NOMO-1 (cell line): Measurements from ENCODE around the gene PURA.
A peak's percentile ranks its signal among the peaks of the same experiment; 100 is the strongest.

Experiments used
- DNase-seq, 2 experiments: peaks; one replicate each; lab custom pipeline; 2025; ENCODE audit not compliant: unreplicated experiment in 2 of 2; lab: John Stamatoyannopoulos, UW

Gene PURA

GRCh38 chr5:140109018-140109758 is 4.7 kb upstream of the PURA start:
- no peak for DNase-seq

- DNase-seq, result no peak
Measured at GRCh38 chr5:140109759-140110645, 3.9 kb upstream of the PURA start.

DNA sequence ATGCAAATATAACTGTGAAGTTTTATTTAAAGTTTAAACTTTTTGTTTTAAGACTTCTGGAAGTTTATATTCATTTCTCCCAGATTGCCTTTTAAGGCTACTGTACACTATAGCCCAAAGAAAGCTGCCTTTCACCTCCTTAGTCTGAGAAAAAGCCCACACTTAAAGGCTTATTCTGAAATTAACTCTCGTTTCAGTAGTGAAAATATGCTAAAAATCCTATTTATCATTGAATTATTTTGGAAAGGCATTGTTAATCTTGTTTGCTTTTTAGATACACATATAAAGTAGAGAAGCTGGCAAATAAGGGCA is 3.3 kb upstream of the PURA start:
- no peak for DNase-seq

DNA sequence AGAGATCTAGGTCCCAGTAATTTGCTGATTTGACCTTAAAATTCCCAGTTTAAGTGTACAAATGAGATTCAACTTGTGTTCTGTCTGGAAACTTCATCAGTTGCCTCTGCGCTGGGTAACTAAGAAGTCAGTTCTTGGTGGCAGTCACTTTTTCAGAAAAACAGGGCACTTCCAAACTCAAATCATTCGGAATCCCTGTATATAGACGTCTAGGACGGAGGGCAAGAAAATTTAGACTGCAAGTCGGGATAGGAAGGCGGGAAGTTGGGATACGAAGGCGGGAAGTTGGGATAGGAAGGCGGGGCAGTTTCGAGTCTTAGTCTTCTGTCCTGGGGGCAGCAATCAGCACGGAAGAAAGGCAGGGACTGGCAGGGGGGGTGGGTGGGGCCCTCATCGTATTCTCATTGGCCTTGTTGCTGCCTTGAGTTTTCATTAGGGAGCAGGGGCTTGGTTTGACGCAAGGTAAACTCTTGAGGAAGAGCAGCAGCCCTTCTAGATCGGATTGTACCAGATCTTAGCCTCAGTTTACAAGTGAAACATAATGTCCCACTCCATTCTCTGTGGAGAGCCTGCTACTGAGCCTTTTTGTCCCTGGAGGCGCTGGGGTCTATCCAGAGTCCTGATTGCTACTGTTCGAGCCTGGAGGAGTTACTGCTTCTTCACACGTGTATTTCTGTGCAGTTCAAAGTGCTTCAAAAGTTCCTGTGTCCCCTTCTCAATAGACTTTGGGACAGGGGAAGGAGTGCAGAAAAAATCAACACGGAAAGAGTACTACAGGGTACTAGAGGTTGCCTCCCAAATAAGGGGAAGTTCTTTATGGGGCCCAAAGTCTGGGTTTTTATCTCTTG is 2.7 kb upstream of the PURA start:
- peak; percentile 58 to 65 for DNase-seq

- no peak for DNase-seq
Measured at GRCh38 chr5:140111859-140112551, 1.9 kb upstream of the PURA start.

DNA sequence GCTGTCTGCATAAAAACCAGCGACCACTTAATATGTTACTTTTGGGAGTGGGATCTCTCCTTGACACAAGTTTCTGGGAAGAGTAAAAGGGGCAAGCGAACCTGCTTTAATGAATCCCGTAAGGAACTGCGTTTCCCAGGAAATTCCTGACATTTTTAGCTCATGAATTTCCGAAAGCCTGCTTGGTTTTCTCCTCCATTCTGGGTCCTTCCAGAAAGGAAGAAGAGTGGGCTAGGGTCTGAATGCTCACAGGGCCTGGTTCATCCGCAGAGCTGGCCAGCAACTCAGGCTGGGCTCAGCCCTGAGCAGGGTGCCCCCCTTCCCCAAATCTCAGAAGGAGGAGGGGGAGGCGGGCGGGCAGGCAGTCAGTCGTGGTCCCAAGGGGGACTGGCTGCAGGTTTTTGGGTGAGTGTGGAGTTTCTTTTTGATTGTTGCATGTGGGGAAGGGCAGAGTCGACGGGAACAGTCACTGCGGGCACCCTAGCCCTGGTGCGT is 1.2 kb upstream of the PURA start:
- no peak for DNase-seq

DNA sequence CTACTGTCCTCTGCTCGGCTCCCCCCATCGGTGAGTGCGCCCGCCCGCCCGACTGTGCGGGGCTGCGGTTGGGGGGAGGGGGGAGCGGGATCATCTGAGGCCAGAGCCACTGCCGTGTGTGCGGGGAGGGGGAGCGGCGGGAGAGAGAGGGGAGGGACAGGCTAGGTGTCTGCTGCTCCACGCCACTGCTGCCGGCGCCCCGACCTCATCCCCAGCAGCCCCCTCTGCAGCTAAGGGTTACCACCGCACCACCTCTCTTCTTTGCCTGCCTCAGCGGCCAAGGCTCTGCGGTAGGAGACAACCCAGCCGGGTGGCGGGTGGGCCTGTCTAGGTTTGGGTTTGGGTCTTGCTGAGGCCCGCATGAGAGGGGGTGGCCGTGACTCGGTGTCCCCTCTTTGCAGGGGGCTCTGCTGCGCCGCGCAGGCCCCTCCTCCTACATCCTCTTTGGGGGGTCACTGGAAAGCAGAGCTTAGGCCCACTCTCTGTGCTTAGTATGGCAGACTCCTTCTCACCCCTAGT is 670 bp upstream of the PURA start:
- DNase-seq, result no peak

DNA sequence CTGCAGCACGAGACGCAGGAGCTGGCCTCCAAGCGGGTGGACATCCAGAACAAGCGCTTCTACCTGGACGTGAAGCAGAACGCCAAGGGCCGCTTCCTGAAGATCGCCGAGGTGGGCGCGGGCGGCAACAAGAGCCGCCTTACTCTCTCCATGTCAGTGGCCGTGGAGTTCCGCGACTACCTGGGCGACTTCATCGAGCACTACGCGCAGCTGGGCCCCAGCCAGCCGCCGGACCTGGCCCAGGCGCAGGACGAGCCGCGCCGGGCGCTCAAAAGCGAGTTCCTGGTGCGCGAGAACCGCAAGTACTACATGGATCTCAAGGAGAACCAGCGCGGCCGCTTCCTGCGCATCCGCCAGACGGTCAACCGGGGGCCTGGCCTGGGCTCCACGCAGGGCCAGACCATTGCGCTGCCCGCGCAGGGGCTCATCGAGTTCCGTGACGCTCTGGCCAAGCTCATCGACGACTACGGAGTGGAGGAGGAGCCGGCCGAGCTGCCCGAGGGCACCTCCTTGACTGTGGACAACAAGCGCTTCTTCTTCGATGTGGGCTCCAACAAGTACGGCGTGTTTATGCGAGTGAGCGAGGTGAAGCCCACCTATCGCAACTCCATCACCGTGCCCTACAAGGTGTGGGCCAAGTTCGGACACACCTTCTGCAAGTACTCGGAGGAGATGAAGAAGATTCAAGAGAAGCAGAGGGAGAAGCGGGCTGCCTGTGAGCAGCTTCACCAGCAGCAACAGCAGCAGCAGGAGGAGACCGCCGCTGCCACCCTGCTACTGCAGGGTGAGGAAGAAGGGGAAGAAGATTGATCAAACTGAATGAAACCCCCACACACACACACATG is 654 bp downstream of the PURA start:
- DNase-seq, result peak; percentile 30 to 60

GRCh38 chr5:140115186-140115500 is 1.2 kb downstream of the PURA start:
- DNase-seq, result no peak

DNA sequence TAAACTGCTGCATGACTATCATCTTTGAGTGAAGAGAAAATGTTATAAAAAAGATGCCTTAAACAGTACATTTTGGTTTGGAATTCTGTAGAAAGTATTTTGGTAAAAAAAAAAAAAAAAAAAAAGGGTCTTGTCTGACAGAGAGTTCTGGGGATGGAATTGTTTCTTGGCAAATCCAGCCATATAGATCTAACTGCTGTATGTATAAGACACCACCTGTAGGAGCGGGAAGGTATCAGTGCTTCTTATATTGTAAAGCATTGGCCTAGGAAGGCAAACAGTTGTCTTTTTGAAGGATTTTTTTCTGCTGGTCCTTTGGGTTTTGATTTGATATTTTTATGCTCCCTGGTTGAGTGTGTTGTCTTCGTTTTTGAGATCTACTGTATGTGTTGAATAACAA is 2.8 kb downstream of the PURA start:
- DNase-seq, result no peak

GRCh38 chr5:140117523-140117922 is 3.6 kb downstream of the PURA start:
- no peak for DNase-seq

GRCh38 chr5:140118302-140118936 is 4.5 kb downstream of the PURA start:
- DNase-seq, result no peak

- no peak for DNase-seq
Measured at GRCh38 chr5:140125637-140126036, 11.7 kb downstream of the PURA start, which contains the start of gene IGIP. Gene IGIP (plus strand): TSS chr5:140125937. CDS start chr5:140128477, 2,540 bp downstream.

DNA sequence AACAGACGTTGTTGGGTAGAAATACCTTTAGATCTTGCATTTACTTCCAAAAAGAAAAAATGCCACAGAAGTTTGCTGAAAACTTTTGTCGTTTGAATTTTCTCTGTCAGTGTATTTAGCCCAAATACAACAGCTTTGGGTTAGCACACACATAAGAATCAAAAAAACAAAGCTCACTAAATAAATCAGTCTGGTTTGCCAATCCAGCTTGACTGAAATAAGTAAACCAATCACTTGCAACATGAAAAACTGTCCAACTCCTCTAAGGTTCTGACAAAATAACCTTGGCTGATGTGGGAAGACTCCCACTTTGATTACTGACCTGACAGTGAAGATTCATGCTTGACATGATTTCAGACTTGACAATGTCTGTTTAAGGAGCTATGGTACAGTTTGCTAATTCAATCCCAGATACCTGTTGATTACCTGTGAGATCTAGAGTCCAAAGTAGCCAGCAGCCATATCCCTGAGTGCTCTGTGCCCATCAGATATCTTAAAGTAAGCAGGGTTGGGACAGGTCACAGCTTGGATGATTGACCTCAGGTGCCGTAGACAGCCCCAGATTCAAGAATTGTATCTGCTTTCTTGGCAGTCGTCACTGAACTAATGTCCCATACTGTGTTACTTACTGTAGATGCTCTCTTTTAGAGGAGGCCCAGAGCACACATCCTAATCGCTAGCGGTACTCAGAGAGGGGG is 12.6 kb downstream of the PURA start:
- no peak for DNase-seq

DNA sequence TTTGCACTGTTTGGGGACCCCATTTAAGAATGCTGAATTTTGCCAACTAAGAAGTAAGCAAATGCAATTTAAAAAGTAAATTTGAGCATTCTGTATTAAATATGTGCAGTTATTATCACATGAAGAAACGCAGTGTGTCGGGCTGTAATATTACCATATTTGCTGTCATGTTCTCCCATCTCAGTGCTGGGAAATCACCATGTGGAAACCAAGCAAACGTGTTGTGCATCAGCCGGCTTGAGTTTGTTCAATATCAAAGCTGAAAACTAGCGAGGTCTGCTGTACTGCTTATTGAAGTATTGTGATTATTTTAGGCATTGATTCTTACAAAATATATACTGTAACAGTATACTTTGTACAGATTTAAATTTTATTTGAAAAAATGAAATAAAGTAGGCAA is 14.5 kb downstream of the PURA start:
- no peak for DNase-seq

DNA sequence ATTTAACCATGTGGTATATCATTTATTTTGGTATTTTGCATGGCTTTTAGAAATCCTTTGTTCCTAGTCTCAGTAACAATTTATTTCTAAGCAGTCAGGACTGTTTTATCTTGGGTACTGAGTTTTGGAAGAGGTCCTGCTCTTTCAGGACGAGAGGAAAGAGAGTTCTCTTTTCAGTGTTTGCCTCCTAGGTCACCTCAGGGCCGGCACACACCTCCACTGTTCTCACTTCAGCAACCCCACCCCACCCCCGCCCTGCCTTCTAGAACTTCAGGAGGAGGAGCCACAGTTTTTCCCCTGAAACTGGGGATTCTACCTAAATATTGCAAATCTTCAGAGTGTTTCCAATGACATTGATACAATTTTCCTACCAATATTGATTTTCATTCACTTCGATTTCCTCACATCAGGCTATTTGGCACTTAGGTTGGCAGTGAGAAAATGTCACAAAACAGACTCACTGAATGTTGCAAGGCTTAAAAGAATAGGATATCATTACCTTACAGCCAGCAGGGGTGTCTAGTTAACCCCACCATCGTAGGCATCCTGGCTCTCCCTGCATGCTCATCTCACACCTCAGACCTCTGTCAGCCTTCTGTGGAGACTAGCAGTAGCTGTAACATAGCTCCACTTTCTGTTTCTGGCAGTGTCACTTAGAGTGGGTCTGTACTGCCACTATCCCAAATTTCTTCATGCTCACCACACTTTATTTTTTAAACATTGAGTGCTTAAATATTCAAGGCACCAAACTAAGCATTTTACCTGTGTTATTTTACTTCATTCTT is 17.2 kb downstream of the PURA start:
- DNase-seq, result no peak

- DNase-seq, result peak; percentile 52 to 78
Measured at GRCh38 chr5:140131967-140132409, 18.1 kb downstream of the PURA start.
